Activated CD4-positive, alpha-beta T cell treated with anti-CD3 and anti-CD28 coated beads, Interleukin-2, amount 10 ng/mL, durations not matched to agents 7 days and 5 days (primary cell): ENCODE measurements around the gene TMEM132E. TPM values are rescaled to one million over a fixed set of nuclear protein-coding genes. Genes with fewer than 3 reads are reported as not detected.

Source experiments
- CTCF ChIA-PET: fragments of 350-600 bp; sonication (Branson Sonifier 250); formaldehyde crosslinking; loops from one replicate; lab custom pipeline; 2021; ENCODE audit warnings: antibody characterized with exemption; lab: Charles Lee
- POLR2A ChIA-PET: fragments of 350-600 bp; sonication (Branson Sonifier 250); formaldehyde crosslinking; loops from one replicate; lab custom pipeline; 2021; ENCODE audit warnings: antibody characterized with exemption; lab: Charles Lee
- DNase-seq: peaks from one replicate; pipeline ENCODE4 v3.0.0-alpha.2; 2020
- H3K27ac Mint-ChIP-seq: one replicate; pipeline ENCODE4 v1.8.0; 2021; ENCODE audit warnings: mild to moderate bottlenecking, moderate library complexity, mixed read lengths
- H3K27me3 Mint-ChIP-seq: one replicate; pipeline ENCODE4 v1.8.0; 2021; ENCODE audit warnings: mixed read lengths
- H3K36me3 Mint-ChIP-seq: one replicate; pipeline ENCODE4 v1.8.0; 2021; ENCODE audit warnings: low read depth, mixed read lengths
- H3K4me1 Mint-ChIP-seq: one replicate; pipeline ENCODE4 v1.8.0; 2021; ENCODE audit warnings: mixed read lengths
- H3K4me3 Mint-ChIP-seq: one replicate; pipeline ENCODE4 v1.8.0; 2021; ENCODE audit warnings: mild to moderate bottlenecking, moderate library complexity, mixed read lengths
- H3K9me3 Mint-ChIP-seq: one replicate; pipeline ENCODE4 v1.8.0; 2021; ENCODE audit warnings: mixed read lengths
- total RNA-seq, 2 experiments: library from RNA; stranded (reverse); gene quantifications; one replicate each; pipeline ENCODE4 v1.2.3, GENCODE V29; 2021

The TMEM132E gene
- total RNA-seq, 2 experiments from 2014 or later, result not detected

DNA sequence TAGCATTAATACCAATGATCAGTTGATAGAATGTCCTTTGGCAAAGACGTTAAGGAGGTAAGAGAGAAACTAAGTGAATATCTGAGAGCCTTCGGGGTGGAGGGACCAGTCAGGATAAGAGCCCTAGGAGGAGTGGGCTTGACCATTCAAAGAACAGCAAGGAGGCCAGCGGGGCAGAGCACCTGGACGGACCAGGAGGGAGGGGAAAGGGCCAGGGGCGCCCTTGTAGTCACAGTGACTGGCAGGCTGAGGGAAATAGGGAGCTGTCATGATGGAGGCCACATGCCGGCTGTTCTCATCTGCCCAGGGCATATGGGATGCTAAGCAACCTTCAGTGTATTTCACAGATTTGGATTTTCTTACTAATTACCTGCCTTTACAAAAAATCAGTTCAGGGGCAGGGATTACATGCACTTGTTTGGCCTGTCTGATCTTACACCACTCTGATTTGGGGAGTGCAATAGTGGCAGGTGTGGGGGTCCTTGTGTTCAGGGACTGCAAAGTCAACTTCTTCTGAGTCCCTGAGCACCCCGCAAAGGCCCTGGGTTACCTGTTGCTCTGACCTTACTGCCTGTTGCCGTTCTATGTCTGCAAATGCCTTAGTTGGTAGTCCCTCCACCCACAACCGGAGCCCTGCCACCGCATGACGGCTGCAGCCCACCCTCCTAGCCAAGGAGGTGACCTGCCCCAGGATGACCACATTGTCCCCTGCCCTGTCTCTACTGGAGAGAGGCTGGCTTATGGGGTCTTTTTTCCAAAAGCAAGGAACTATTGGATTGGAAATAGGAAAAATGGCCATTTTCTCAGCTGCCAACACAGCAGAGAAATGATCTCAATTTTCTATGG, 10.0 kb downstream of the TMEM132E start:
- H3K27ac Mint-ChIP-seq, result no peak overlapping the region
- POLR2A ChIA-PET, result no interaction called here
- no peaks in the 10 kb centered on the region for H3K36me3 Mint-ChIP-seq
- H3K27me3 Mint-ChIP-seq, result peaks cover 49% of the 10 kb centered on the region
- H3K4me3 Mint-ChIP-seq, result no peak overlapping the region
- no peaks in the 10 kb centered on the region for H3K9me3 Mint-ChIP-seq
- CTCF ChIA-PET, result no interaction called here
- peaks cover 2% of the 10 kb centered on the region for H3K4me1 Mint-ChIP-seq
- no peak for DNase-seq

DNA sequence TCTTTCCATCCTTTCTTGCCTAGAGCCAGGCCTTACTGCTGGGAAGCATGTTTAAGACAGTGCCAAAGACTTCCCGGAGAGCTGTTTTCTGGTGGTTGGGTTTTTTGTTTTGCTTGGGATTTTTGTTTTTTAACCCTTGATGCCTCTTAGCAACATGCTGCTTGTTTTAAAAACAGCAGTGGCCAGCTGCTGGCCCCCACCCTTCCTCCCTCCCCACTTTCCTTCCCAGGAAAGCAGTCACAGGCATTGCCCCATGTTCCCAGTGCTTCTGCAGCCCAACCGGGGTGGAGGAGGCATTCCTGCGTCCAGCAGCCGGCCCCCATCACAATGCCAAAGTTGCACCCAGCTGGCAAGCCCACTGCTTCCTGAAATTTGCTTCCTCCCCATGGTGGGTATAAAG, 12.6 kb downstream of the TMEM132E start:
- peaks cover 2% of the 10 kb centered on the region for H3K4me1 Mint-ChIP-seq
- ChIA-PET CTCF (no interaction called here), POLR2A (no interaction called here)
- no peak overlapping the region for H3K27ac Mint-ChIP-seq
- H3K9me3 Mint-ChIP-seq, result no peaks in the 10 kb centered on the region
- DNase-seq, result no peak
- H3K27me3 Mint-ChIP-seq, result peaks cover 34% of the 10 kb centered on the region
- H3K4me3 Mint-ChIP-seq, result no peak overlapping the region
- no peaks in the 10 kb centered on the region for H3K36me3 Mint-ChIP-seq

GRCh38 chr17:34596920-34597319, 17.5 kb downstream of the TMEM132E start:
- no peaks in the 10 kb centered on the region for H3K4me1 Mint-ChIP-seq
- CTCF ChIA-PET, result no interaction called here
- H3K9me3 Mint-ChIP-seq, result no peaks in the 10 kb centered on the region
- no peak for DNase-seq
- no peak overlapping the region for H3K4me3 Mint-ChIP-seq
- H3K36me3 Mint-ChIP-seq, result no peaks in the 10 kb centered on the region
- POLR2A ChIA-PET, result no interaction called here
- H3K27ac Mint-ChIP-seq, result no peak overlapping the region
- peaks cover 20% of the 10 kb centered on the region for H3K27me3 Mint-ChIP-seq

DNA sequence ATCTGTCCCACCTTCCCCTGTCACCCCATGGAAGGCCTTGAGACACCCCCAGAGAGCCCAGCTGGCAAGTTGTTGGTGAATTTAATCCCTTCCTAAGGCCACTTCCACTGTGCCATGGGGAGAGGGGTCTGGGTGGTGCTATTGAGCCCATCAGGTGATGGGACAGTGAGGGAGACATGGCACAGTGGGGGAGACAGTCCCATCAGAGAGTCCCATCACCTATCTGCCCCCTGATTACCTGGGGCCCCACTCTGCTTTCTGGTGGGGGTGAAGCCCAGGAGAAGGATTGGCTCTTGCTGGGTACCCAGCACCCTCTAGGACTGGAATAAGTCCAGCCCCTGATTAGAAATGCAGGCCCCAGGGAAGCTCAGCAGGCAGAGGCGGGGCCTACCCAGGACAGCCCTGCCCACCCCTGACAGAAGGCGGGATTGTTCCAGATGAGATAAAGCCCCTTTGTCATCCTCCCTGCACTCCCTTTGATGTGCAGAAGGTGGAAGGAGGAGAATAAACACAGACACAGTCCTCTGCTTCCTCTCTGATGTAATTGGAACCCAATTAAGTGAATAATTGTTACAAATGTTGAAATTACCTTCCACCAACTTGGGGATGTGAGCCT, 18.9 kb downstream of the TMEM132E start:
- POLR2A ChIA-PET, result no interaction called here
- Mint-ChIP-seq H3K4me3 (no peak overlapping the region), H3K27ac (no peak overlapping the region), H3K4me1 (no peaks in the 10 kb centered on the region), H3K27me3 (peaks cover 14% of the 10 kb centered on the region), H3K36me3 (no peaks in the 10 kb centered on the region), H3K9me3 (no peaks in the 10 kb centered on the region)
- CTCF ChIA-PET, result no interaction called here
- DNase-seq, result no peak

DNA sequence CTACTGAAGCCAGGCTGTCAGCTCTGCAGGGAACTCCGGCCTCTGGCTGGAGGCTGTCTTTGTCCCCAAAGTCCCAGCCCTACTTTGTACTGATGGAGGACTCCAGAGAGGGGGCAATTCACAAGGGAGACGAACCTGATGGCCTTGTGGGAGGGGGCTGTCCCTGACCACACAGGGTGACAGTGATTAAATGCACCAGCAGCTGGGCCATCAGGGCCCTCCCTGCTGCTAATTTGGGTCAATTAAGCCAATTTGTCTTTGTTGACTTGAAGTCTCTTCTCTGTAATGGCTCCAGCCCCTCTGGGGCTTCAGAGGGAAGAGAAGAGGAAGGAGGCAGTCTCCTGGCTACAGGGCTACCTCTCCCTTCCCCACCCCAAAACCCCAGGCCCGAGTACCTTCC, 22.0 kb downstream of the TMEM132E start:
- no peak for DNase-seq
- Mint-ChIP-seq H3K4me1 (no peaks in the 10 kb centered on the region), H3K4me3 (no peak overlapping the region), H3K27me3 (peaks cover 3% of the 10 kb centered on the region), H3K9me3 (no peaks in the 10 kb centered on the region), H3K36me3 (no peaks in the 10 kb centered on the region), H3K27ac (no peak overlapping the region)
- CTCF ChIA-PET, result no interaction called here
- POLR2A ChIA-PET, result no interaction called here

GRCh38 chr17:34603974-34604373, 24.6 kb downstream of the TMEM132E start:
- H3K9me3 Mint-ChIP-seq, result no peaks in the 10 kb centered on the region
- H3K27ac Mint-ChIP-seq, result no peak overlapping the region
- peaks cover 22% of the 10 kb centered on the region for H3K27me3 Mint-ChIP-seq
- no peak overlapping the region for H3K4me3 Mint-ChIP-seq
- no peak for DNase-seq
- H3K36me3 Mint-ChIP-seq, result no peaks in the 10 kb centered on the region
- H3K4me1 Mint-ChIP-seq, result no peaks in the 10 kb centered on the region
- ChIA-PET CTCF (no interaction called here), POLR2A (no interaction called here)

DNA sequence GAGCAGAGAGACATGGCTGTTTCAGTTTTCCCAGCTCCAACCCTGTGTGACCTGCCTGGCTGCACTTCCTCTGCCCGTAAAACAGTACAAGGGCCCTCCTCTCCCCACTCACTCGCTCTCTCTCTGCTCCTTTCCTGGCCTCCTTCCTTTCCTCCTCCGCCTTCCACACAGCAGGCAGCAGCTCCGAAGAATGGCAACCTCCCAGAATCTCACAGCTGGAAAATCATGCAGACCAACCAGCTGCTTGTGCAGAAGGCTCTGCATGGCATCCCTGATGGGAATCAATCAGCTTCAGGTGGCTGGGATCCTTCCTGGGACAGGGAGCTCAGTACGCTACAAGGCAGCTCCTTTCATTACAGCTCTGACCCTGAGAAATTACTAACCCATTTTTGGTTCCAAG, 27.4 kb downstream of the TMEM132E start:
- Mint-ChIP-seq H3K27me3 (peaks cover 30% of the 10 kb centered on the region), H3K9me3 (no peaks in the 10 kb centered on the region), H3K4me1 (no peaks in the 10 kb centered on the region), H3K4me3 (no peak overlapping the region), H3K36me3 (no peaks in the 10 kb centered on the region), H3K27ac (no peak overlapping the region)
- POLR2A ChIA-PET, result no interaction called here
- no peak for DNase-seq
- CTCF ChIA-PET, result interaction anchor here (1.0 to 1.2 kb wide), 2 partner anchors 20 to 147 kb away, joined by 3 read pairs; no protein-coding TSS in a partner anchor

GRCh38 chr17:34607917-34608316, 28.5 kb downstream of the TMEM132E start:
- Mint-ChIP-seq H3K4me3 (no peak overlapping the region), H3K9me3 (no peaks in the 10 kb centered on the region), H3K27me3 (peaks cover 30% of the 10 kb centered on the region), H3K36me3 (no peaks in the 10 kb centered on the region), H3K4me1 (no peaks in the 10 kb centered on the region), H3K27ac (no peak overlapping the region)
- POLR2A ChIA-PET, result no interaction called here
- CTCF ChIA-PET, result no interaction called here
- no peak for DNase-seq

- no peaks in the 10 kb centered on the region for H3K36me3 Mint-ChIP-seq
- no peak for DNase-seq
- H3K4me1 Mint-ChIP-seq, result no peaks in the 10 kb centered on the region
- H3K9me3 Mint-ChIP-seq, result no peaks in the 10 kb centered on the region
- POLR2A ChIA-PET, result no interaction called here
- CTCF ChIA-PET, result interaction anchor here (0.8 kb wide), 1 partner anchor 1144 kb away, joined by 3 read pairs; no protein-coding TSS in a partner anchor
- no peak overlapping the region for H3K4me3 Mint-ChIP-seq
- H3K27me3 Mint-ChIP-seq, result peaks cover 30% of the 10 kb centered on the region
- no peak overlapping the region for H3K27ac Mint-ChIP-seq
Observed at GRCh38 chr17:34609210-34609609, 29.8 kb downstream of the TMEM132E start.

DNA sequence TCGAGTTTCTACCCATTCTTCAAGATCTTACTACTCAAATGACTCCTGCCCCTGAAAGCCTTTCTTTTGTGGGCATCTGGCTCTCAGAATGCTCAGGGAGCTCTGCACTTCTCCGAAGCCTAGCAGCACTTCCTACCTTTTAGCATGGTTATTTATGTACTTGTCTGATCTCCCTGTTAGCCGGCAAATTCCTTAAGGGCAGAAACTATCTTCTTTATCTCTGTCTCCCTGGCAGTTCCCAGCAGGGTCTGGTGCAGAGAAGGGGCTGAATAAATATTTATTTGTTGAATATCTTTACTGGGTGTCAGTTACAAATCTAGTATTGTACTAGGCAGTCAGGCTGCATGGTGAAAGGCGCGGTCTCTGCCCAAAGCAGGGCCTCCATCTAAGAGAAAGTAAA, 30.7 kb downstream of the TMEM132E start:
- Mint-ChIP-seq H3K4me3 (no peak overlapping the region), H3K4me1 (no peaks in the 10 kb centered on the region), H3K27me3 (peaks cover 30% of the 10 kb centered on the region), H3K9me3 (no peaks in the 10 kb centered on the region), H3K36me3 (no peaks in the 10 kb centered on the region), H3K27ac (no peak overlapping the region)
- CTCF ChIA-PET, result interaction anchor here (0.8 kb wide), 1 partner anchor 1145 kb away, joined by 3 read pairs; no protein-coding TSS in a partner anchor
- POLR2A ChIA-PET, result no interaction called here
- no peak for DNase-seq

DNA sequence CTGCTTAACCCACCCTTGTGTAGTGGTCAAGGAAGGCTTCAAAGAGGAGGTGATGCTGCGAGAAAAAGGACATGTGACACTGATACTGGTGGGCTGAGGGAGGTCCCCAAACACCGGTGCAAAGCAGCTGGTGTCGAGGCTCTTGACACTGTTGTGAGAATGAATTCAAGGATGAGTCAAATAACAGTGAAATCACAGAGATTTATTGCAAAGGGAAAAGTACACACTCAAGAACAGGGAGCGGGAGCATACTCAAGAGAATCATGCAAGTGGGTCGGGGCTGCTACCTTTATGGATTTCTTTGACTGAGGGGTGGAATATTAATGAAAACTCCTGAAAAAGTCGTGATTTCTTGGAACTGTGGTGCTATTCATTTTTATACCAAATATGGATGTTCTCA, 31.1 kb downstream of the TMEM132E start:
- DNase-seq, result no peak
- Mint-ChIP-seq H3K9me3 (no peaks in the 10 kb centered on the region), H3K27me3 (peaks cover 31% of the 10 kb centered on the region), H3K36me3 (no peaks in the 10 kb centered on the region), H3K4me1 (no peaks in the 10 kb centered on the region), H3K4me3 (no peak overlapping the region), H3K27ac (no peak overlapping the region)
- CTCF ChIA-PET, result no interaction called here
- POLR2A ChIA-PET, result no interaction called here

- no peak overlapping the region for H3K27ac Mint-ChIP-seq
- H3K4me3 Mint-ChIP-seq, result no peak overlapping the region
- H3K4me1 Mint-ChIP-seq, result no peaks in the 10 kb centered on the region
- H3K27me3 Mint-ChIP-seq, result peaks cover 24% of the 10 kb centered on the region
- no peaks in the 10 kb centered on the region for H3K36me3 Mint-ChIP-seq
- DNase-seq, result no peak
- CTCF ChIA-PET, result interaction anchor here (0.7 kb wide), 1 partner anchor 20 kb away, joined by 3 read pairs; no protein-coding TSS in a partner anchor
- POLR2A ChIA-PET, result no interaction called here
- no peaks in the 10 kb centered on the region for H3K9me3 Mint-ChIP-seq
Observed at GRCh38 chr17:34613064-34614019, 34.0 kb downstream of the TMEM132E start.
